ENCODE measurements around the gene CEND1. TPM values are rescaled to one million over a fixed set of nuclear protein-coding genes. Genes with fewer than 3 reads are reported as not detected.

Gene CEND1
- total and polyA plus RNA-seq, 2 of the 13 experiments (the other 11 are each of a cell fraction or from before 2014, with no cell fraction given), result not detected

DNA sequence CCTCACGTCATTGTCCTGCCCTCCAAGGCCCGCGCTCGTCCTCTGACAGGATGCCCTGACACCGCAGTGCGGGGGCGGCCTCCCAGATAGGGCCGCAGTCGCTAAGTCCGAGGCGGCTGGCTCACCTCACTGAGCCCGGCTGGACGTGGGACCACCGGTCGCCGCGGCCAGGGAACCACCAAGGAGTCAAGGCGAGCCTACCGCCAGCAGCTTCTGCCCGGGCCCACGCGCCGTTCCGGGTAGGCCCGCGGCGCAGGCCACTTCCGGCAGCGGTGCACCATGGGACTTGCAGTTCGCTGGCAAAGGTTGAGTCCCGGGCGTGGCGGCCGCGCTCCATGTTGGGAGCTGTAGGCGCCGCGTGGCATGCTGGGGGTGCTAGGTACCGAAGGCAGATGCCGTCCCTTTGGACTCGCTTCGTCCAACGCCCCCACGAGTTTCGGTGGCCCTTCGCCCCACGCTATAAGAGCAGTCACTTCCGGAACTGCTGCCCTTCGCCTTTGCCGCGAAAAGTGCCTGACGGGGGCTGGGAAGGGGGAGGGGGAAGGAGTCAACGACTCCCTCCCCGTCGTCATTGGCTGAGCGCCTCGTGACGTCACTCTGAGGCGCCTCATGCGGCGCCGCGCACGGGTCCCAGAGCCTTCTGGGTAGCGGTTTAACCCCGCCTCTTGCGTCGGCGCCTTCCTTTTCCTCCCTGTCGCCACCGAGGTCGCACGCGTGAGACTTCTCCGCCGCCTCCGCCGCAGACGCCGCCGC lies 19.6 kb upstream of the CEND1 start, which contains the start of gene RPLP2 (continued):
- TF ChIP-seq HOXA9 (CRISPR knock-in tag; IDR thresholded peaks at IDR 0.05; ENCODE audit: borderline replicate concordance) (peak; percentile 84), ZFX (CRISPR knock-in tag; IDR thresholded peaks at IDR 0.05; ENCODE audit: low read depth) (peak; percentile 100), ZBTB7A (CRISPR knock-in tag; IDR thresholded peaks at IDR 0.05) (peak; percentile 48; the same call in 1 of the 2 replicates), ZNF510 (CRISPR knock-in tag; IDR thresholded peaks at IDR 0.05; ENCODE audit: low read depth) (no peak), SSRP1 (CRISPR knock-in tag; IDR thresholded peaks at IDR 0.05) (no peak), ZNF616 (CRISPR knock-in tag; IDR thresholded peaks at IDR 0.05; ENCODE audit: low read depth) (peak; percentile 48), SRSF4 (IDR thresholded peaks at IDR 0.05; ENCODE audit: low read depth, low read length, poor library complexity, severe bottlenecking) (no peak), REPIN1 (CRISPR knock-in tag; IDR thresholded peaks at IDR 0.05; ENCODE audit: borderline replicate concordance, low read depth) (peak; percentile 85), GLI4 (CRISPR knock-in tag; IDR thresholded peaks at IDR 0.05; ENCODE audit: borderline replicate concordance) (no peak), ZNF652 (CRISPR knock-in tag; IDR thresholded peaks at IDR 0.05; ENCODE audit: borderline replicate concordance, low read depth) (no peak), RBAK (CRISPR knock-in tag; IDR thresholded peaks at IDR 0.05) (no peak), LRRFIP1 (CRISPR knock-in tag; conservative IDR thresholded peaks at IDR 0.05) (no peak), RAD21 (CRISPR knock-in tag; IDR thresholded peaks at IDR 0.05) (peak; percentile 18; the same call in 1 of the 2 replicates), ZNF326 (CRISPR knock-in tag; IDR thresholded peaks at IDR 0.05; ENCODE audit: borderline replicate concordance) (no peak), ELF1 (CRISPR knock-in tag; IDR thresholded peaks at IDR 0.05) (peak; percentile 99), ZNF512B (CRISPR knock-in tag; IDR thresholded peaks at IDR 0.05; ENCODE audit: borderline replicate concordance) (no peak), ZNF468 (CRISPR knock-in tag; IDR thresholded peaks at IDR 0.05) (peak; percentile 79; the same call in 1 of the 2 replicates)
- TF ChIP-seq, protein P1, sequence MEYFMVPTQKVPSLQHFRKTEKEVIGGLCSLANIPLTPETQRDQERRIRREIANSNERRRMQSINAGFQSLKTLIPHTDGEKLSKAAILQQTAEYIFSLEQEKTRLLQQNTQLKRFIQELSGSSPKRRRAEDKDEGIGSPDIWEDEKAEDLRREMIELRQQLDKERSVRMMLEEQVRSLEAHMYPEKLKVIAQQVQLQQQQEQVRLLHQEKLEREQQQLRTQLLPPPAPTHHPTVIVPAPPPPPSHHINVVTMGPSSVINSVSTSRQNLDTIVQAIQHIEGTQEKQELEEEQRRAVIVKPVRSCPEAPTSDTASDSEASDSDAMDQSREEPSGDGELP (IDR thresholded peaks at IDR 0.05; ENCODE audit: borderline replicate concordance, low read depth), result no peak
- TF ChIP-seq, protein P2, sequence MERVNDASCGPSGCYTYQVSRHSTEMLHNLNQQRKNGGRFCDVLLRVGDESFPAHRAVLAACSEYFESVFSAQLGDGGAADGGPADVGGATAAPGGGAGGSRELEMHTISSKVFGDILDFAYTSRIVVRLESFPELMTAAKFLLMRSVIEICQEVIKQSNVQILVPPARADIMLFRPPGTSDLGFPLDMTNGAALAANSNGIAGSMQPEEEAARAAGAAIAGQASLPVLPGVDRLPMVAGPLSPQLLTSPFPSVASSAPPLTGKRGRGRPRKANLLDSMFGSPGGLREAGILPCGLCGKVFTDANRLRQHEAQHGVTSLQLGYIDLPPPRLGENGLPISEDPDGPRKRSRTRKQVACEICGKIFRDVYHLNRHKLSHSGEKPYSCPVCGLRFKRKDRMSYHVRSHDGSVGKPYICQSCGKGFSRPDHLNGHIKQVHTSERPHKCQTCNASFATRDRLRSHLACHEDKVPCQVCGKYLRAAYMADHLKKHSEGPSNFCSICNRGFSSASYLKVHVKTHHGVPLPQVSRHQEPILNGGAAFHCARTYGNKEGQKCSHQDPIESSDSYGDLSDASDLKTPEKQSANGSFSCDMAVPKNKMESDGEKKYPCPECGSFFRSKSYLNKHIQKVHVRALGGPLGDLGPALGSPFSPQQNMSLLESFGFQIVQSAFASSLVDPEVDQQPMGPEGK (CRISPR knock-in tag; IDR thresholded peaks at IDR 0.05), result no peak; the same call in 1 of the 2 replicates
- TF ChIP-seq, protein P3, sequence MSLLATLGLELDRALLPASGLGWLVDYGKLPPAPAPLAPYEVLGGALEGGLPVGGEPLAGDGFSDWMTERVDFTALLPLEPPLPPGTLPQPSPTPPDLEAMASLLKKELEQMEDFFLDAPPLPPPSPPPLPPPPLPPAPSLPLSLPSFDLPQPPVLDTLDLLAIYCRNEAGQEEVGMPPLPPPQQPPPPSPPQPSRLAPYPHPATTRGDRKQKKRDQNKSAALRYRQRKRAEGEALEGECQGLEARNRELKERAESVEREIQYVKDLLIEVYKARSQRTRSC (CRISPR knock-in tag; IDR thresholded peaks at IDR 0.05; ENCODE audit: low read depth), result no peak

All from HepG2 (cell line).